8988T (cell line): ENCODE data around the gene NFATC2IP.
"Not testable (repeated sequence)": the region's sequence is repeated elsewhere in the genome, so short reads cannot be mapped to it uniquely, and the experiment has no call there.

Source experiments
- DNase-seq: peaks from one replicate; pipeline ENCODE4 v3.0.0; 2011

Gene NFATC2IP

DNA sequence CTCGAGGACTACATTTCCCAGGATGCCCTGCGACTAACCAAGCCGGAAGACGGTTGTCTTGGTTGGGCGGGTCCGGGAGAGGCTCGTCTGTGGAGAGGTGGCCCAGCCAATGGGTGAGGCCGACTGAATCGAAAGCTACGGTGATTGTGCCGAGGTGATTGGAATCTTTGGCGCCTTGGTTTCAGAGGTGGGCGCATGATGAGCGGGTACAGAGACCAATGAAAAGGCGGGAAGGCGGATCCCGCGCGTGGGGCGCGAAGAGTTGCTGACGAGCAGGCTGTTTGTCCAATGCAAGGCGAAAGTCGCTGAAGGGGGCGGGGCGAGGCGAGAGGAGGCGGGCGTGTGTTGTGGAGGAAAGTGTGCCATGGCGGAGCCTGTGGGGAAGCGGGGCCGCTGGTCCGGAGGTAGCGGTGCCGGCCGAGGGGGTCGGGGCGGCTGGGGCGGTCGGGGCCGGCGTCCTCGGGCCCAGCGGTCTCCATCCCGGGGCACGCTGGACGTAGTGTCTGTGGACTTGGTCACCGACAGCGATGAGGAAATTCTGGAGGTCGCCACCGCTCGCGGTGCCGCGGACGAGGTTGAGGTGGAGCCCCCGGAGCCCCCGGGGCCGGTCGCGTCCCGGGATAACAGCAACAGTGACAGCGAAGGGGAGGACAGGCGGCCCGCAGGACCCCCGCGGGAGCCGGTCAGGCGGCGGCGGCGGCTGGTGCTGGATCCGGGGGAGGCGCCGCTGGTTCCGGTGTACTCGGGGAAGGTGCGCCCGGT lies at the start of gene NFATC2IP:
Gene NFATC2IP, plus strand, starts transcription at position 290 of the 762 bp plus-strand sequence. Its CDS starts 75 bp downstream, at position 365.
- peak; percentile 88 for DNase-seq

- DNase-seq: no peak
Observed at GRCh38 chr16:28901862-28902261, 48.9 kb upstream of the NFATC2IP start.

DNA sequence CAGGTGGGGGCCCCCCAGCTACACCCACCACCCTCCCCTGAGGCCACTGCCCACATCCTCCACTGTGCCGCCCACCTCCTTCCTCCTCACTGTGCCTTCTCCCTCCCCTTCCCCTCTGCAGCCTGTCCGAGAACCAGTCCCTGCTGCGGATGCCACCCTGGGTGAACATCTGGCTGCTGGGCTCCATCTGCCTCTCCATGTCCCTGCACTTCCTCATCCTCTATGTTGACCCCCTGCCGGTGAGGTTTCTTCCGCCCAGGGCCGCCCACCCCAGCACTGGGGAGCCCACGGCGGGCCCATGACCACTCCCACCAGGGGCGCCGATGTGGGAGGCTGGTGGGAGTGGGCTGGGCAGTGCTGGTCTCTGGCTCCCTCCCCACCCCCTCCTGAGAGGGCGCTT lies 47.8 kb upstream of the NFATC2IP start:
- no peak for DNase-seq

- no peak for DNase-seq
Observed at GRCh38 chr16:28903344-28904042, 47.2 kb upstream of the NFATC2IP start.

GRCh38 chr16:28904363-28904762 lies 46.4 kb upstream of the NFATC2IP start:
- no peak for DNase-seq

- DNase-seq: no peak
Observed at GRCh38 chr16:28904828-28905227, 45.9 kb upstream of the NFATC2IP start.

GRCh38 chr16:28905229-28905754 lies 45.4 kb upstream of the NFATC2IP start:
- no peak for DNase-seq

DNA sequence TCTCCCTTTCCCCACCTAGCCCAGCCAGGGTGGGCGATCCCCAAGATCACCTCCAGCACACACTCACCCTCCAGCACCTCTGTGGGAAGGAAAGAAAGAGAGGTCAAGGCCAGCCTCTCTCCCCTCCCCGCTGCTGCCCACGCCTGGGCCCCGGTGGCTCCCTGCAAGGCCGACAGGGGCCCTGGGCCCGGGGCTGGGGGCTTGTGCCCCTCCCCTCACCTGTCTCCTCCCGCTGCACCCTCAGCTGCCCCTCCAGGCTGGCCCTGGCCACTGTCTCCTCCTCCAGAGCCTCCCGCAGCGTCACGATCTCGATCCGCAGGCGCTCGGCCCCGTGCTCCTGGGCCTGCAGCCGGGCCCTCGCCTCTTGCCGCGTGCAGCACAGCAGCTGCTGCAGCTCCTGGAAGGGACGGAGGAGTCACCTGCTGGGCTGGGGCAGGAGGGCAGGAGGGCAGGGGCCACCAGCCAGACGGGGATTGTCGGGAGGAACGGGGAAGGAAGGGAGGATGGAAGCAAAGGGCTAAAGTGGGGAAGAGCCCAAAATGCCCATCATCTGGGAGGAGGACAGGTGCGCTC lies 44.9 kb upstream of the NFATC2IP start:
- no peak for DNase-seq

- DNase-seq: no peak
Observed at GRCh38 chr16:28910086-28911031, 40.4 kb upstream of the NFATC2IP start.

- DNase-seq: no peak
Observed at GRCh38 chr16:28912558-28912957, 38.2 kb upstream of the NFATC2IP start.

DNA sequence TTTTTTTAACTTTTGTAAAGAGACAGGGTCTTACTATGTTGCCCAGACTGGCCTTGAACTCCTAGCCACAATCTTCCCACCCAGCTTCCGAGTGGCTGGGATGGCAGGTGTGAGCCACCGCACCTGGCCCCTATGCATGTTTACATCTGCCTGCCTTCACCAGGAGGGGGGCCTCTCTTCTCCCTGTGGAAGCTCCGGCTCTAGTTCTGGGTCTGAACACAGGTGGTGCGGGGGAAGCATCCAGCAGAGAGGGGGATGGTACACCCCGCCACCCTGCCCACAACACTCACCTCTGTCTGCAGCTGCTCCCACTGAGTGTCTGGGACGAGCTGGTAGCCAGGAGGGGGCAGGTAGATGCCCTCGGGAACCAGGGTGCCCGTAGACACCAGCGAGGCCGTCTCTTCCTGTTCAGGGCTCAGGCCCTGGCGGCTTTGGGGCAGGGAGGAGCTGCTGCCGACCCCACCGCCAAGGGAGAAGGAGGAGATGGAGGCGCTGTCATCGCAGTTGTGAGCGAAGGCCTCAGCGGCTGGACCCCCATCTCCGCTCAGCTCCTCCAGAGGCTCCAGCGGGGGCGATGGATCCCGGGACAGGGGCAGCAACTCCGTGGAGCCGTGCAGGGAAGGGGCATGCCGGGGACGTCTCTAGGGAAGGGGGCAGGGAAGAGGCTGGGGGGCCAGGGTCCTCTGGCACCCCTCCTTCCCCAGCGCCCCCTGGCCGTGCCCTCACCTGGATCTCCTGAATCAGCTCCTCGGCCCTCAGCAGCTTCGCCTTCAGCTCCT lies 36.6 kb upstream of the NFATC2IP start:
- no peak for DNase-seq

DNA sequence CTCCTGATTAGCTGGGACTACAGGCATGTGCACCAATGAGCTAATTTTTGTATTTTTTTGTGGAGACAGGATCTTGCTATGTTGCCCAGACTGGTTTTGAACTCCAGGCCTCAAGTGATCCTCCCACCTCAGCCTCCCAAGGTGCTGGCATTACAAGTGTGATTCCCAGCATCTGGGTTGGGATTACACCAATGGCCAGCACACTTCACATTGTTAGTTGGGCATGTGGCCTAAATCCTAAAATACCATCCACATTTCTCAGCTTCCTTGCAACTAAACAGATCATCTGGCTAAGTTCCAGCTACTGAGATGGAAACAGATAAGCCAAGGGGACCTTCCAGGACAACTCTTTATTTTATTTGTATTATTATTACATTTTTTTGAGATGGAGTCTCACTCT lies 35.6 kb upstream of the NFATC2IP start:
- no peak for DNase-seq

- DNase-seq: no peak
Observed at GRCh38 chr16:28917095-28917494, 33.6 kb upstream of the NFATC2IP start.

DNA sequence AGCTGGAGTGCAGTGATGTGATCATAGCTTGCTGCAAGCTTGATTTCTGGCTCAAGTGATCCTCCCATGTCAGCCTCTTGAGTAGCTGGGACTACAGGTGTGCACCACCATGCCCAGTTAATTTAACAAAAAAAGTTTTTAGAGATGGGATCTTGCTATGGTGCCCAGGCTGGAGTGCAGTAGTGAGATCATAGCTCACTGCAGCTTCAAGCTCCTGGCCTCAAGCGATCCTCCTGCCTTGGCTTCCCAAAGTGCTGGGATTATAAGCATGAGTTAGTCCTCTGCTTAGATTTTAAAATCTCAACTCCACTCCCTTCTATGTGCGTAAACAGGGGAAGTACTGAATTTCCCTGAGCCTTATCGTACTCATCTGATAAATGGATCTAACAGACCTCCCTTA lies 32.0 kb upstream of the NFATC2IP start:
- no peak for DNase-seq

GRCh38 chr16:28923231-28923587 lies 27.5 kb upstream of the NFATC2IP start:
- DNase-seq: no peak

DNA sequence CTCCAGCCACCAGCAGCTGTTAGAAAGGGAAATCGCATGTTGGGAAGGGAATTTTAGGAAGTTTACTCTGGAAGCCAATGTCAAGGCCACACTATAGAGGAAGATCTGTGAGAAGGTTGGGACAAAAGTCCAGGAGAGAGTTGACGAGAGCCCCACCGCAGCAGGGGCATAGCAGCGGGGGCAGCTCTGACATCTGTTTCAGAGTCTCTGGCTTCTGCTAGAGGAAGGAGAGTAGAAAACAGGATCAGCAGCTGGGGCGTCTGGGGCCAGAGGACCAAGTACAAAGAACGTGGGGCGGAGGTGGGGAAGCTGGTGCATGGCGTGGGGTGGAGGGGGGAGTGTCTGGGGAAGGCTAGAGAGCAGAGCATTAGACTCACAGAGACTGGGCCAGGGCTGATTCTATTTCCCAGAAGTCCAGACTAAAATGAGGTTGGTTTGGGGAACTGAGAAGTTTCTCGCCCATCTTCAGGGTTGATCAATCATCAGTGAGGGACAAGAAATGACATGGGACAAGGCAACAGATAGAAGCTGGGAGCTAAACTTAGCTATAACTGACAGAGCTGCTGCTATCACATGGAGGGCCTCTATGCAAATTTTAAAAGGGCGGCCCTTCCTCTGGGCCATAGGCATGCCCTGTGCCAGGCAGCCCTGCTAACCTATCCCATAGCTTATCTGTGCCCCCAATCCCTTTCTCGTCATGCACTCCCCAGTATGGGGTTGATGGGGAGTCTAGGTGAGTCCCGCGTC lies 26.9 kb upstream of the NFATC2IP start:
- no peak for DNase-seq

DNA sequence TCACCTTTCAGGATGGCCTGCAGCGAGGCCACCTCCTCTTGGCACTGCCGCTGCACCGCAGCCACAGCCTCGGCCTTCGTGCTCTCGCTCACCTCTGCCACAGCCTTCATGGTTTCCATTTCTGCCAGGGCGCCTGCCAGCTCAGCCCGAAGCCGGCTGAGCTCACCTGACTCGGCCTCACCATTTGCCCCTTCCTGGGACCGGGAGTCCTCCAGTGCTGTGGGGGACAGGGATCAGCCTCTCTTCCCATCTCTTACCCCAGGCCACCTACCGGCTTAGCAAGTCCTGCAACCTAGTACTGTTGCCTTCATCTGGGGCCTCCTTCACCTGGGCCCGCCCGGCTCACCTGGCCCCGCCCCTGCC lies 26.4 kb upstream of the NFATC2IP start:
- no peak for DNase-seq

GRCh38 chr16:28924762-28925385 lies 25.9 kb upstream of the NFATC2IP start, which contains the start of gene RABEP2:
Gene RABEP2, minus strand, starts transcription at chr16:28925238. Its CDS starts 75 bp downstream, at chr16:28925163.
- DNase-seq: peak; percentile 94

- no peak for DNase-seq
Observed at GRCh38 chr16:28925386-28926228, 25.1 kb upstream of the NFATC2IP start.

GRCh38 chr16:28926284-28926683 lies 24.5 kb upstream of the NFATC2IP start:
- DNase-seq: not testable (repeated sequence)
